Progenitor cell of endocrine pancreas (in vitro differentiated cells): ENCODE data around the gene BCL3. TPM values are rescaled to one million over a fixed set of nuclear protein-coding genes. Genes with fewer than 3 reads are reported as not detected.

Source experiments
- DNase-seq: peaks from one replicate; pipeline ENCODE4 v3.0.0; 2021; ENCODE audit warnings: low spot score; ENCODE audit not compliant: unreplicated experiment
- H3K27ac Mint-ChIP-seq: 2 replicates; pipeline ENCODE4 v1.8.0; 2021; ENCODE audit warnings: mild to moderate bottlenecking, moderate library complexity, mixed read lengths
- H3K27me3 Mint-ChIP-seq: 2 replicates; pipeline ENCODE4 v1.8.0; 2021; ENCODE audit warnings: mixed read lengths
- H3K36me3 Mint-ChIP-seq: 2 replicates; pipeline ENCODE4 v1.8.0; 2022; ENCODE audit warnings: mixed read lengths; ENCODE audit not compliant: insufficient read depth
- H3K4me1 Mint-ChIP-seq: 2 replicates; pipeline ENCODE4 v1.8.0; 2021; ENCODE audit warnings: low read depth, mixed read lengths
- H3K4me3 Mint-ChIP-seq: 2 replicates; pipeline ENCODE4 v1.8.0; 2021; ENCODE audit warnings: low read depth, mild to moderate bottlenecking, moderate library complexity, mixed read lengths
- H3K9me3 Mint-ChIP-seq: 2 replicates; pipeline ENCODE4 v1.8.0; 2021; ENCODE audit warnings: low read depth, mixed read lengths
- total RNA-seq: library from RNA; stranded (reverse); gene quantifications from 2 replicates; pipeline ENCODE4 v1.2.1, GENCODE V29; 2021
- TF ChIP-seq, protein P1 (sequence below): fragments of 200-600 bp; sonication (generic); IDR thresholded peaks from one replicate; pipeline ENCODE4 v1.5.0; 2021; ENCODE audit warnings: antibody characterized with exemption, mild to moderate bottlenecking; ENCODE audit not compliant: unreplicated experiment

Gene BCL3
- total RNA-seq, 1 donor from 2014 or later: 3.8 TPM

DNA sequence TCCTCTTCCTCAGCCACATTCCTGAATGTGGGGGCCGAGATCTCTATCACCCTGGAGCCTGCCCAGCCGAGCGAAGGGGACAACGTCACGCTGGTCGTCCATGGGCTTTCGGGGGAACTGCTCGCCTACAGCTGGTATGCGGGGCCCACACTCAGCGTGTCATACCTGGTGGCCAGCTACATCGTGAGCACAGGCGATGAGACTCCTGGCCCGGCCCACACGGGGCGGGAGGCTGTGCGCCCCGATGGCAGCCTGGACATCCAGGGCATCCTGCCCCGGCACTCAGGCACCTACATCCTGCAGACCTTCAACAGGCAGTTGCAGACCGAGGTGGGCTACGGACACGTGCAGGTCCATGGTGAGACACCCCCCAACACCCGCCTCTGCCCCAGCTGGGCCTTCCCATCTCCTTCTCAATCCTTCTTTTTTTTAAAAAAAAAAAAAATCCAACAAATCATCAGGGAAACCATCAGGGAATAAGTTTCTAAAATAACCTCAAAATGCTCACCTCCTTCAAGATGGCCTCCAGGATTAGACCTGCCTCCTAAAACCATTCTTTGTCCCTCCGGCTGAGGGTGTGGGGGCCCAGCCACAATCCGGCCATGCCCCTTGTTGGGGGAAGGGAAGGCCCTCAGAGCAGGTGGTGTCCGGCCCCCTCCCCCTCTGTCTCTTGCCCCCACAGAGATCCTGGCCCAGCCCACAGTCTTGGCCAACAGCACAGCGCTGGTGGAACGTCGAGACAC is 45.0 kb upstream of the BCL3 start:
- DNase-seq: no peak
- Mint-ChIP-seq H3K4me3 (no peak overlapping the region), H3K36me3 (no peaks in the 10 kb centered on the region), H3K9me3 (no peaks in the 10 kb centered on the region), H3K27ac (no peak overlapping the region), H3K27me3 (no peaks in the 10 kb centered on the region), H3K4me1 (no peaks in the 10 kb centered on the region)
- TF ChIP-seq, protein P1, sequence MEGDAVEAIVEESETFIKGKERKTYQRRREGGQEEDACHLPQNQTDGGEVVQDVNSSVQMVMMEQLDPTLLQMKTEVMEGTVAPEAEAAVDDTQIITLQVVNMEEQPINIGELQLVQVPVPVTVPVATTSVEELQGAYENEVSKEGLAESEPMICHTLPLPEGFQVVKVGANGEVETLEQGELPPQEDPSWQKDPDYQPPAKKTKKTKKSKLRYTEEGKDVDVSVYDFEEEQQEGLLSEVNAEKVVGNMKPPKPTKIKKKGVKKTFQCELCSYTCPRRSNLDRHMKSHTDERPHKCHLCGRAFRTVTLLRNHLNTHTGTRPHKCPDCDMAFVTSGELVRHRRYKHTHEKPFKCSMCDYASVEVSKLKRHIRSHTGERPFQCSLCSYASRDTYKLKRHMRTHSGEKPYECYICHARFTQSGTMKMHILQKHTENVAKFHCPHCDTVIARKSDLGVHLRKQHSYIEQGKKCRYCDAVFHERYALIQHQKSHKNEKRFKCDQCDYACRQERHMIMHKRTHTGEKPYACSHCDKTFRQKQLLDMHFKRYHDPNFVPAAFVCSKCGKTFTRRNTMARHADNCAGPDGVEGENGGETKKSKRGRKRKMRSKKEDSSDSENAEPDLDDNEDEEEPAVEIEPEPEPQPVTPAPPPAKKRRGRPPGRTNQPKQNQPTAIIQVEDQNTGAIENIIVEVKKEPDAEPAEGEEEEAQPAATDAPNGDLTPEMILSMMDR: no peak

DNA sequence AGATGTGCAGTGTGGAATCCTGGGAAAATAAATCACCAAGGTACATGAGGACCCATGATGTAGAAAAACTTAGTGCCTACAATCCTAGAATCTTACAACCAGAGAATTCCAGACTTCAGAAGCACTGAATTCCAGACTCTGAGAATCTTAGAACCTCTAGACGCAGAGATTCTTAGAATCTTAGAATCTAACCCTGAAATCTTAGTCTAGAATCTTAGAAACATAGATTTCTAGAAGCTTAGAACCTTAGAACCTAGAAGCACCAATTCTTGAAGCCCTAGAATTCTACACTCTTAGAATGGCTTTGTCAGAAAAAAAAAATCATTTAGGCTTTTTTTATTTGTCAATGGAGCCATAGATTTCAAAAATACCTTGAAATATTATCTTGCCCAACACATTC is 43.5 kb upstream of the BCL3 start:
- no peak overlapping the region for H3K4me3 Mint-ChIP-seq
- H3K27ac Mint-ChIP-seq: no peak overlapping the region
- TF ChIP-seq, protein P1: no peak
- H3K27me3 Mint-ChIP-seq: no peaks in the 10 kb centered on the region
- no peaks in the 10 kb centered on the region for H3K36me3 Mint-ChIP-seq
- no peaks in the 10 kb centered on the region for H3K9me3 Mint-ChIP-seq
- H3K4me1 Mint-ChIP-seq: no peaks in the 10 kb centered on the region
- DNase-seq: no peak

DNA sequence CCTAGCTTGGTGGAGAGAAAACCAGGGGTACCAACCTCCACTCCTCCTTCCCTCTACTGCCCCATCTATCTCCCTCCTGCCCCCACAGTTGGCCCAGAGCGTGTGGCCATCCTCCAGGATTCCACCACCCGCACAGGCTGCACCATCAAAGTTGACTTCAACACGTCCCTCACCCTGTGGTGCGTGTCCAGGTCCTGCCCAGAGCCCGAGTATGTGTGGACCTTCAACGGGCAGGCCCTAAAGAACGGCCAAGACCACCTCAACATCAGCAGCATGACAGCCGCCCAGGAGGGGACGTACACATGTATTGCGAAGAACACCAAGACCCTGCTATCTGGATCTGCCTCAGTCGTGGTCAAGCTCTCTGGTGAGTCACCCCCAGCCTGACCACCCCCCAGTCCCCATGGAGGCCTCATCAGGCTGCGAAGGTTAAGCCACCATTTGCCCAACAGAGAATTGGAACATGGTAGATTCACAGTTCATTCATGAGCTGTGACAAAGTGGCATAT is 43.0 kb upstream of the BCL3 start:
- no peak overlapping the region for H3K27ac Mint-ChIP-seq
- TF ChIP-seq, protein P1: no peak
- no peaks in the 10 kb centered on the region for H3K9me3 Mint-ChIP-seq
- H3K4me1 Mint-ChIP-seq: no peaks in the 10 kb centered on the region
- H3K36me3 Mint-ChIP-seq: no peaks in the 10 kb centered on the region
- DNase-seq: no peak
- H3K27me3 Mint-ChIP-seq: no peaks in the 10 kb centered on the region
- no peak overlapping the region for H3K4me3 Mint-ChIP-seq

DNA sequence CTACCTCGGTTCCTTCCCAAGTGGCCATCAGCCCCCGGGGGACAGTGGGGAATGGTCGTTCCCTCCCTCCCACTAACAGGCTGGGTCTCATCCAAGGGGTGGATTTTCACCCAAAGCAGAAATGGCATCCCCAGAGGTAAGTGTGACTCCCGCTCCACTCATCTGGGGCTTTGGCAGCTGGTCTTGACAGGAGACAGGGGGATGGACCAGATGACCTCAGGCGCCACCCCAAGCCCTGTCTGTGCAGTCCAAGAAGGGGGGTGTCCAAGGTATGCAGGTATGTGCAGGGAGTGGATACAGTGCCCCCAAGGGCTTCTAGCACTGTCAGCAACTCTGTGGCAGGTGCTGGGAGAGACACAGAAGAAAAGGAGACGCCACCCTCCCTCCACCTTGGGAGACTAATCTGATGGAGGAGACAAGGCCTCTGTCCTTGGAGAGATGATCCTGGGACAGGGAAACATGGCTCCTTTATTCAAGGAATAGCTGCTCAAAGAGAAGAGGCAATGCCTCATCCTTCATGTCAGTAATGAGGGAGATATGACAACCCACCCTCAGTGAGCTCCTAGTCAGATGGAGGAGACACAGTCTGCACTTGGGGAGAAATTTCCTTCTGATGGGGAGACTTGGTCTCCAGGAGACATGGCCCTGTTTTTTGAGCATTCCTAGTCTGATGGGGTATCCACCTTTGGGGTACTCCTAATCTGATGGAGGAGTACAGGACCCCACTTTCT is 41.8 kb upstream of the BCL3 start:
- no peaks in the 10 kb centered on the region for H3K36me3 Mint-ChIP-seq

DNA sequence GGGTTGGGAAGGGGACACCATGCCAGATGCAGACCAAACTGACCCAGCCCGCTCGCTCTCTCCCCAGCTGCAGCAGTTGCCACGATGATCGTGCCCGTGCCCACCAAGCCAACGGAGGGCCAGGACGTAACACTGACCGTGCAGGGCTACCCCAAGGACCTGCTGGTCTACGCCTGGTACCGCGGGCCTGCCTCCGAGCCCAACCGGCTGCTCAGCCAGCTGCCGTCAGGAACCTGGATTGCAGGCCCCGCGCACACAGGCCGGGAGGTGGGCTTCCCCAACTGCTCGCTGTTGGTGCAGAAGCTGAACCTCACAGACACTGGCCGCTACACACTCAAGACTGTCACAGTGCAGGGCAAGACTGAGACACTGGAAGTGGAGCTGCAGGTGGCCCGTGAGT is 40.7 kb upstream of the BCL3 start:
- DNase-seq: no peak
- H3K4me3 Mint-ChIP-seq: no peak overlapping the region
- H3K4me1 Mint-ChIP-seq: no peaks in the 10 kb centered on the region
- no peaks in the 10 kb centered on the region for H3K9me3 Mint-ChIP-seq
- H3K27ac Mint-ChIP-seq: no peak overlapping the region
- no peaks in the 10 kb centered on the region for H3K36me3 Mint-ChIP-seq
- H3K27me3 Mint-ChIP-seq: no peaks in the 10 kb centered on the region
- TF ChIP-seq, protein P1: no peak

More for the DNA sequence above, 41.8 kb upstream of the BCL3 start:
- H3K27me3 Mint-ChIP-seq: no peaks in the 10 kb centered on the region
- TF ChIP-seq, protein P1: no peak
- H3K4me3 Mint-ChIP-seq: no peak overlapping the region
- DNase-seq: no peak
- no peak overlapping the region for H3K27ac Mint-ChIP-seq
- no peaks in the 10 kb centered on the region for H3K4me1 Mint-ChIP-seq
- no peaks in the 10 kb centered on the region for H3K9me3 Mint-ChIP-seq
